Measurements from ENCODE around the gene MRPS17. TPM values are rescaled to one million over a fixed set of nuclear protein-coding genes. Genes with fewer than 3 reads are reported as not detected.

MRPS17 gene
- total and polyA plus RNA-seq, 10 of the 15 experiments (the other 5 are each of a cell fraction or from before 2014, with no cell fraction given): 18.7 to 74.5 (median 29.2) TPM

- TF ChIP-seq RELB (IDR thresholded peaks at IDR 0.05; ENCODE audit: low read depth) (no peak), TBL1XR1 (IDR thresholded peaks at IDR 0.05; ENCODE audit: low read depth, low read length) (no peak), TCF12 (IDR thresholded peaks at IDR 0.05; ENCODE audit: low read depth, low read length) (no peak), SMARCA5 (IDR thresholded peaks at IDR 0.05) (no peak)
Measured at GRCh38 chr7:55977831-55978230, 26.2 kb downstream of the MRPS17 start (continued).

DNA sequence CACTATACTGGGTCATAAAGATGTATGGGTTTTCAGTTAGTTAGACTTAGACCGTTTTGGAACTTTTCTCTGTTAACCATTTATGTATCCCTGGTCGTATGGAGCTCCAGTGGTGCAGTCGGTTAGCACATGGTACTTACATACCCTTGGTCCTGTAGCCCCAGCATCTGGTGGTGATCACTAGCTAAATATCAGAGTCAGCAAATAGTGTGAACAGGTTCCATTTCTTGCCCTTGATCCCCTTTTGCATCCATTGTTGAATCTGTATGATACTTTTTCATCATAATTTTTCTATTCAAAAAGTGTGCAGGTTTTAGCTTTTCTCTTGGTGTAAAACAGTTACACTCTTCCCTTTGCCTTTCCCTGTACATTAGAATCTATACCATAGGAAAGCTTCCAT, 28.6 kb downstream of the MRPS17 start:
- H3K4me1 ChIP-seq (ENCODE audit: control insufficient read depth, insufficient read depth, low read length): no peaks in the 10 kb centered on the region
- TF ChIP-seq ZNF687 (IDR thresholded peaks at IDR 0.05): no peak
- TF ChIP-seq, protein P1, sequence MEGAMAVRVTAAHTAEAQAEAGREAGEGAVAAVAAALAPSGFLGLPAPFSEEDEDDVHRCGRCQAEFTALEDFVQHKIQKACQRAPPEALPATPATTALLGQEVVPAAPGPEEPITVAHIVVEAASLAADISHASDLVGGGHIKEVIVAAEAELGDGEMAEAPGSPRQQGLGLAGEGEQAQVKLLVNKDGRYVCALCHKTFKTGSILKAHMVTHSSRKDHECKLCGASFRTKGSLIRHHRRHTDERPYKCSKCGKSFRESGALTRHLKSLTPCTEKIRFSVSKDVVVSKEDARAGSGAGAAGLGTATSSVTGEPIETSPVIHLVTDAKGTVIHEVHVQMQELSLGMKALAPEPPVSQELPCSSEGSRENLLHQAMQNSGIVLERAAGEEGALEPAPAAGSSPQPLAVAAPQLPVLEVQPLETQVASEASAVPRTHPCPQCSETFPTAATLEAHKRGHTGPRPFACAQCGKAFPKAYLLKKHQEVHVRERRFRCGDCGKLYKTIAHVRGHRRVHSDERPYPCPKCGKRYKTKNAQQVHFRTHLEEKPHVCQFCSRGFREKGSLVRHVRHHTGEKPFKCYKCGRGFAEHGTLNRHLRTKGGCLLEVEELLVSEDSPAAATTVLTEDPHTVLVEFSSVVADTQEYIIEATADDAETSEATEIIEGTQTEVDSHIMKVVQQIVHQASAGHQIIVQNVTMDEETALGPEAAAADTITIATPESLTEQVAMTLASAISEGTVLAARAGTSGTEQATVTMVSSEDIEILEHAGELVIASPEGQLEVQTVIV (IDR thresholded peaks at IDR 0.05; ENCODE audit: borderline replicate concordance, partially characterized antibody): no peak
- no peak for TF ChIP-seq ZNF274 (IDR thresholded peaks at IDR 0.05; ENCODE audit: insufficient read depth, insufficient read length)
- no peak for TF ChIP-seq RAD21 (IDR thresholded peaks at IDR 0.05; ENCODE audit: insufficient read depth, low read depth, low read length)
- no peak for TF ChIP-seq HDGF (IDR thresholded peaks at IDR 0.05)
- TF ChIP-seq BRCA1 (IDR thresholded peaks at IDR 0.05; ENCODE audit: low read depth, low read length): no peak
- no peak for TF ChIP-seq SREBF2 (IDR thresholded peaks at IDR 0.05; ENCODE audit: low read length)
- TF ChIP-seq MTA3 (IDR thresholded peaks at IDR 0.05; ENCODE audit: borderline replicate concordance, low read length): no peak
- H3K4me2 ChIP-seq (ENCODE audit: control insufficient read depth, insufficient read depth): no peak overlapping the region
- DNase-seq (ENCODE audit: low read depth, low spot score): no peak
- POLR2A ChIA-PET: no interaction called here
- RAD21 ChIA-PET (ENCODE audit: unreplicated experiment): no interaction called here
- in situ Hi-C loops (cut with MboI) (no loop called here), intact Hi-C loops (cut with micrococcal nuclease; ENCODE audit: unreplicated experiment) (no loop called here)
- no peak overlapping the region for H3K27ac ChIP-seq (ENCODE audit: control insufficient read depth, insufficient read depth)
- no peaks in the 10 kb centered on the region for H4K20me1 ChIP-seq (ENCODE audit: control insufficient read depth, insufficient read depth)
- 100% methylated on average over 3 of the region's 3 CpGs for WGBS (ENCODE audit: insufficient coverage, insufficient replicate concordance, low lambda C conversion rate, missing lambda C conversion rate)
- H2AFZ ChIP-seq (ENCODE audit: control insufficient read depth, low read depth, low read length): no peak overlapping the region
- no peak overlapping the region for H3K4me3 ChIP-seq
- no peaks in the 10 kb centered on the region for H3K79me2 ChIP-seq (ENCODE audit: control insufficient read depth, insufficient read depth, low read length)
- H3K9ac ChIP-seq (ENCODE audit: control insufficient read depth, insufficient read depth, low read length): no peak overlapping the region
- CTCF ChIA-PET: interaction anchor here (1.4 kb wide), 1 partner anchor 339 kb away, joined by 3 read pairs; no protein-coding TSS in a partner anchor
- no TSS peak for BruUV-seq (replicated peaks)
- SMC1A ChIA-PET (ENCODE audit: uncharacterized antibody, unreplicated experiment): no interaction called here
- peaks cover 0 to 15% of the 10 kb centered on the region in 2 experiments; a peak in 1 of 4 replicates for H3K36me3 ChIP-seq (ENCODE audit: control insufficient read depth in 2 of 2, insufficient read depth in 2 of 2, low read length in 1 of 2)
- H3K9me3 ChIP-seq (replicated peaks; ENCODE audit: control insufficient read depth, insufficient read depth, low read length): no peaks in the 10 kb centered on the region
- ATAC-seq: no peak
- FAIRE-seq: no peak
- no peaks in the 10 kb centered on the region for H3K27me3 ChIP-seq (replicated peaks in 1 of 2; ENCODE audit: control insufficient read depth in 2 of 2, insufficient read depth in 2 of 2, low read length in 1 of 2)
